ENCODE results near the gene OSGEPL1.
"Not testable (repeated sequence)": the region's sequence is repeated elsewhere in the genome, so short reads cannot be mapped to it uniquely, and the experiment has no call there.

The OSGEPL1 gene

DNA sequence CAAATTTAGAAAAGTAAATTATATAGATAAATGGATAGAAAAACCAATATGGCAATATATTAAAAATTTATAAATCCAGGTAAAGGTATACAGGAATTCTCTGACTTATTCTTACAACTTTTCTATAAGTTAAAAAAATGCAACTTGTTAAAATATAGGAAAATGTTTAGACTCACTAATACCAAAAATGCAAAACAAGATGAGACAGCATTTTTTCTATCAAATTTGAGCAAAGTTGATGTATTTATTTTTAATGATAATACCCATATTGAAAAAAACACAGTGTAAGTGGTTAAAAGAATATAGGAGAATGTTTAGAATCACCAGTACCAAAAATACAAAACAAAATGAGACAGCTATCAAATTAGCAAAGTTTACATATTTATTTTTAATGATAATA lies 35.7 kb downstream of the OSGEPL1 start:
- DNase-seq: no peak

DNA sequence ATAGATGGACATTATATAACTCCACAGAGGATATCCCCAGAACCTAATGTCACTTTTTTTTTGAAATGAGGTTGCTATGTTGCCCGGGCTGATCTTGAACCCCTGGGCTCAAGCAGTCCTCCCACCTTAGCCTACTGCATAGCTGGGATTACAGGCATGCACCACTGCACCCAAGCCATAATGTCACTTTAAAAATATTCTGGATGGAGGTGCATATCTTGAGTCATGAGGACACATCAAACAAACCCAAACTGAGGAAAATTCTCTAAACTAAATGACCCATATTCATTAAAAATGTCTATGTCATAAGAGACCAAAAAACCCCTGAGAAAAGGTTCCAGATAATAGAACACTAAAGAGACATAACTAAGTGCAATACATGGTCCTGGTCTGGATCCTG lies 36.3 kb downstream of the OSGEPL1 start:
- DNase-seq: no peak

GRCh38 chr2:189723192-189723591 lies 39.4 kb downstream of the OSGEPL1 start:
- DNase-seq: no peak

- no peak for DNase-seq
These were observed 43.0 kb downstream of the OSGEPL1 start for GRCh38 chr2:189719571-189719970.

DNA sequence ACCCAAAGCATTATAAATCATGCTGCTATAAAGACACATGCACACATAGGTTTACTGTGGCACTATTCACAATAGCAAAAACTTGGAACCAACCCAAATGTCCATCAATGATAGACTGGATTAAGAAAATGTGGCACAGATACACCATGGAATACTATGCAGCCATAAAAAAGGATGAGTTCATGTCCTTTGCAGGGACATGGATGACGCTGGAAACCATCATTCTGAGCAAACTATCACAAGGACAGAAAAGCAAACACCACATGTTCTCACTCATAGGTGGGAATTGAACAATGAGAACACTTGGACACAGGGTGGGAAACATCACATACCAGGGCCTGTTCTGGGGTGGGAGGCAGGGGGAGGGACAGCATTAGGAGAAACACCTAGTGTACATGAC lies 45.0 kb downstream of the OSGEPL1 start:
- DNase-seq: not testable (repeated sequence)

DNA sequence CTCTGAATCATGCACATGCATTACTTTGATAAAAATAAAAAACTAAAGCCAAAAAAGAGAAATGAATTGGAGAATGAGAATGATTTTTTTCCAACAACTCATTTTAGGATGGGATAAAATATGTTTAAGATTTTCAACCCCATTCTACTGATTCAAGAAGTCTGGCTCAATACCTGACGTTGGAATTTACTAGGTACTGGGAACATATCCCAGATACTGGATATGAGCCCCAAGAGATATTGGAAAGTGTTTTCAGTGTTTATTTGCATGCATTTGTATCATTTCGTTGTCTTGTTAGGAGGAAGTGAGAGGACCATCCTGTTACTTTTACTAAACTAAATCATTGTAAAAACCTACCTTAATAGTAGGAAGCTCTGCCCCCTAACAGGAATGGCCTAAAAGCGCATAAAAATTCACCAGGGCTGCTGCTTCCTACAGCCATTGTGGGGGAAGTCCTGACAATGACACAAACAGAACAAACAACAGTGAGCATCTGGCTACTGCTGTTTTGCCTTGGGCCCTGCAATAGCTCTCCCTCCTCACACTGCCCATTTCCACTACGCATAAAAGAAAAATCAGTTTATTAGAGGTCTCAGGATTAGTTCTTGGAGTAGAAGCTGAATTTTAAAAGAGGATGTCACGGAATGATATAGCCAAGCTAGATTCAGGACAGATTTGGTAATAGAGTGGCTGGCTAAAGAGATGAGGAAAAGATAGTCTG lies 52.9 kb downstream of the OSGEPL1 start:
- DNase-seq: no peak

GRCh38 chr2:189702071-189702470 lies 60.5 kb downstream of the OSGEPL1 start:
- no peak for DNase-seq

DNA sequence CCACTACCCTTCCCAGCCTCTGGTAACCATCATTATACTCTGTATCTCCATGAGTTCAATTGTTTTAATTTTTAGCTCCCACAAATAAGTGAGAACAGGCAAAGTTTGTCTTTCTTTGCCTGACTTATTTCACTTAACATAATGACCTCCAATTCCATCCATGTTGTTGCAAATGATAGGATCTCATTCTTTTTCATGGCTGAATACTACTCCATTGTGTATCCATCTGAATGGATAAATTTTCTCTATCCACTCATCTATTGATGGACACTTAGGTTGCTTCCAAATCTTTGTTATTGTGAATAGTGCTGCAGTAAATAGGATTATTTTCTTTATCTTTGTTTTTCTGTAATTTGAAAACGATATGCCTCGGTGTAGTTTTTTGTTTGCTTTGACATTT lies 61.9 kb downstream of the OSGEPL1 start:
- no peak for DNase-seq

- peak in 1 of 2 donors; percentile 56 for DNase-seq
These were observed 64.3 kb downstream of the OSGEPL1 start for GRCh38 chr2:189698020-189698887.
